Astrocyte (in vitro differentiated cells and primary cell): Measurements from ENCODE around the gene FANCE. TPM values are rescaled to one million over a fixed set of nuclear protein-coding genes. Genes with fewer than 3 reads are reported as not detected.

Source experiments
- DNase-seq: peaks from one replicate; pipeline ENCODE4 v3.0.0-alpha.2; 2010; ENCODE audit warnings: low read depth
- FAIRE-seq: peaks from 2 replicates; lab custom pipeline; 2011; peaks lifted over from hg19 to GRCh38; lab: Jason Lieb, UNC
- H2AFZ ChIP-seq: 2 replicates; pipeline ENCODE4 v1.6.0; 2012; ENCODE audit warnings: low read depth, low read length, inconsistent platforms
- H3K27ac ChIP-seq: 2 replicates; pipeline ENCODE4 v1.5.1; 2011; ENCODE audit warnings: low read depth, low read length, inconsistent platforms
- H3K27me3 ChIP-seq: 2 replicates; pipeline ENCODE4 v1.6.0; 2011; ENCODE audit warnings: low read length, inconsistent platforms; ENCODE audit not compliant: insufficient read depth
- H3K36me3 ChIP-seq: 2 replicates; pipeline ENCODE4 v1.5.1; 2011; ENCODE audit warnings: low read length, inconsistent platforms; ENCODE audit not compliant: insufficient read depth
- H3K4me1 ChIP-seq: 2 replicates; pipeline ENCODE4 v1.5.1; 2011; ENCODE audit warnings: low read length, inconsistent platforms; ENCODE audit not compliant: insufficient read depth
- H3K4me2 ChIP-seq: 2 replicates; pipeline ENCODE4 v1.6.0; 2012; ENCODE audit warnings: low read length, inconsistent platforms
- H3K4me3 ChIP-seq: 2 replicates; pipeline ENCODE4 v1.5.1; 2011; ENCODE audit warnings: low read depth, mild to moderate bottlenecking, low read length, inconsistent platforms; ENCODE audit not compliant: insufficient read depth
- H3K79me2 ChIP-seq: 2 replicates; pipeline ENCODE4 v1.6.0; 2012; ENCODE audit warnings: mild to moderate bottlenecking, low read length, inconsistent platforms; ENCODE audit not compliant: insufficient read depth
- H3K9ac ChIP-seq: 2 replicates; pipeline ENCODE4 v1.6.0; 2012; ENCODE audit warnings: mild to moderate bottlenecking, low read length, inconsistent platforms
- H3K9me3 ChIP-seq: 2 replicates; pipeline ENCODE4 v1.5.1; 2012; ENCODE audit warnings: low read depth, mild to moderate bottlenecking, low read length, inconsistent platforms; ENCODE audit not compliant: insufficient read depth
- H4K20me1 ChIP-seq: 2 replicates; pipeline ENCODE4 v1.6.0; 2012; ENCODE audit warnings: low read length, inconsistent platforms; ENCODE audit not compliant: insufficient read depth
- H3K27ac Mint-ChIP-seq: one replicate; pipeline ENCODE4 v1.8.0; 2021; ENCODE audit warnings: mild to moderate bottlenecking, mixed read lengths; ENCODE audit not compliant: unreplicated experiment
- H3K27me3 Mint-ChIP-seq: one replicate; pipeline ENCODE4 v1.8.0; 2021; ENCODE audit warnings: low read depth, mixed read lengths; ENCODE audit not compliant: unreplicated experiment
- H3K36me3 Mint-ChIP-seq: one replicate; pipeline ENCODE4 v1.8.0; 2021; ENCODE audit warnings: low read depth, mixed read lengths; ENCODE audit not compliant: unreplicated experiment
- H3K4me1 Mint-ChIP-seq: one replicate; pipeline ENCODE4 v1.8.0; 2021; ENCODE audit warnings: low read depth, mixed read lengths; ENCODE audit not compliant: unreplicated experiment
- H3K4me3 Mint-ChIP-seq: one replicate; pipeline ENCODE4 v1.8.0; 2021; ENCODE audit warnings: mild to moderate bottlenecking, moderate library complexity, mixed read lengths; ENCODE audit not compliant: unreplicated experiment
- H3K9me3 Mint-ChIP-seq: one replicate; pipeline ENCODE4 v1.8.0; 2021; ENCODE audit warnings: mild to moderate bottlenecking, mixed read lengths; ENCODE audit not compliant: unreplicated experiment
- CTCF ChIP-seq: IDR thresholded peaks from 2 replicates; pipeline ENCODE4 v1.5.1; 2011; ENCODE audit warnings: low read depth, mild to moderate bottlenecking, inconsistent platforms, low read length, moderate library complexity; ENCODE audit not compliant: insufficient read depth
- EZH2 ChIP-seq: IDR thresholded peaks from 2 replicates; pipeline ENCODE4 v1.6.1; 2012; ENCODE audit warnings: mild to moderate bottlenecking, low read length, inconsistent platforms; ENCODE audit not compliant: insufficient read depth
- total RNA-seq: library from RNA; stranded (reverse); gene quantifications from 2 replicates; pipeline ENCODE4 v1.2.1, GENCODE V29; 2021

Gene FANCE
- total RNA-seq, 1 donor from 2014 or later = 2.9 TPM

- no peak for TF ChIP-seq CTCF
- Mint-ChIP-seq H3K4me1 (peaks cover 7% of the 10 kb centered on the region), H3K9me3 (peaks cover 3% of the 10 kb centered on the region), H3K36me3 (peaks cover 35% of the 10 kb centered on the region), H3K4me3 (no peak overlapping the region), H3K27me3 (no peaks in the 10 kb centered on the region), H3K27ac (peak overlapping the region; percentile 78)
- H2AFZ ChIP-seq = no peak overlapping the region
- no peak overlapping the region for H3K27ac ChIP-seq
- peaks cover 18% of the 10 kb centered on the region for H3K4me1 ChIP-seq
- no peak for DNase-seq
- no peaks in the 10 kb centered on the region for H3K9me3 ChIP-seq
- H3K9ac ChIP-seq = no peak overlapping the region
- H3K4me3 ChIP-seq = no peak overlapping the region
- H3K79me2 ChIP-seq = peaks cover 47% of the 10 kb centered on the region
- H3K27me3 ChIP-seq = no peaks in the 10 kb centered on the region
- no peak overlapping the region for H3K4me2 ChIP-seq
- no peak for FAIRE-seq
- peaks cover 88% of the 10 kb centered on the region for H4K20me1 ChIP-seq
- H3K36me3 ChIP-seq = peaks cover 33% of the 10 kb centered on the region
Observed at GRCh38 chr6:35473075-35473849, 21.1 kb downstream of the FANCE start.

- H3K4me3 ChIP-seq = no peak overlapping the region
- peaks cover 18% of the 10 kb centered on the region for H3K4me1 ChIP-seq
- H3K27ac ChIP-seq = no peak overlapping the region
- FAIRE-seq = no peak
- peak overlapping the region; percentile 78 for H3K27ac Mint-ChIP-seq
- peaks cover 3% of the 10 kb centered on the region for H3K9me3 Mint-ChIP-seq
- no peaks in the 10 kb centered on the region for H3K27me3 ChIP-seq
- no peak for DNase-seq
- H3K36me3 Mint-ChIP-seq = peaks cover 35% of the 10 kb centered on the region
- no peaks in the 10 kb centered on the region for H3K9me3 ChIP-seq
- H3K9ac ChIP-seq = no peak overlapping the region
- no peak for TF ChIP-seq CTCF
- TF ChIP-seq EZH2 = no peak
- peaks cover 7% of the 10 kb centered on the region for H3K4me1 Mint-ChIP-seq
- no peak overlapping the region for H3K4me2 ChIP-seq
- peaks cover 89% of the 10 kb centered on the region for H4K20me1 ChIP-seq
- H3K27me3 Mint-ChIP-seq = no peaks in the 10 kb centered on the region
- no peak overlapping the region for H3K4me3 Mint-ChIP-seq
- peaks cover 33% of the 10 kb centered on the region for H3K36me3 ChIP-seq
- H2AFZ ChIP-seq = no peak overlapping the region
- H3K79me2 ChIP-seq = peaks cover 42% of the 10 kb centered on the region
Observed at GRCh38 chr6:35473850-35474130, 21.7 kb downstream of the FANCE start.
